Measurements from ENCODE around the gene UGT1A9.
"Not testable (repeated sequence)": the region's sequence is repeated elsewhere in the genome, so short reads cannot be mapped to it uniquely, and the experiment has no call there.

The UGT1A9 gene

DNA sequence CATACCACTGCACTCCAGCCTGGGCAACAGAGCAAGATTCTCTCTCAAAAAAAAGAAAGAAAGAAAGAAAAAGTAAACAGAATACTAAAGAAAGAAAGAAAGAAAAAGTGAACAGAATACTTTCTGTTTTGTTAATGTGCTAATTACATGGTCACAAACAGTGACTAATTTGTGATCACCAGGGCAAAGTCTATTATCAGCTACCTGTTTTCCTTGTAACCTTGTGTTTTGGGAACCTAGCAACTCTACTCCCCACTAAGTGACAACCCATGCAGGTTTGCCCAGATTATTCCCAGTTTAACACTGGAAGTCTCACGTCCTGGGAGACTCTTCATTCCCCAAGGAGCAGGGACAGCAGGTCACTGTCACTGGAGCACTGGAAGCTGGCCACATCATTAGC, 16.7 kb upstream of the UGT1A9 start:
- H3K9me3 ChIP-seq (ENCODE audit: insufficient read depth, low read length): no peaks in the 10 kb centered on the region
- H3K4me2 ChIP-seq (ENCODE audit: low read depth, low read length, poor library complexity, severe bottlenecking): no peak overlapping the region
- H3K9me2 ChIP-seq (replicated peaks; ENCODE audit: insufficient read depth, low read length): no peaks in the 10 kb centered on the region
- H3K36me3 ChIP-seq (ENCODE audit: low read length): no peaks in the 10 kb centered on the region
- H4K20me1 ChIP-seq (ENCODE audit: low read depth, low read length): no peaks in the 10 kb centered on the region
- no peak overlapping the region for H2AFZ ChIP-seq (ENCODE audit: low read depth, low read length, severe bottlenecking)
- no peak overlapping the region for H3K27ac ChIP-seq (ENCODE audit: low read depth, low read length)
- TF ChIP-seq EZH2phosphoT487 (conservative IDR thresholded peaks at IDR 0.05; ENCODE audit: low read length): no peak
- TF ChIP-seq, protein P1, sequence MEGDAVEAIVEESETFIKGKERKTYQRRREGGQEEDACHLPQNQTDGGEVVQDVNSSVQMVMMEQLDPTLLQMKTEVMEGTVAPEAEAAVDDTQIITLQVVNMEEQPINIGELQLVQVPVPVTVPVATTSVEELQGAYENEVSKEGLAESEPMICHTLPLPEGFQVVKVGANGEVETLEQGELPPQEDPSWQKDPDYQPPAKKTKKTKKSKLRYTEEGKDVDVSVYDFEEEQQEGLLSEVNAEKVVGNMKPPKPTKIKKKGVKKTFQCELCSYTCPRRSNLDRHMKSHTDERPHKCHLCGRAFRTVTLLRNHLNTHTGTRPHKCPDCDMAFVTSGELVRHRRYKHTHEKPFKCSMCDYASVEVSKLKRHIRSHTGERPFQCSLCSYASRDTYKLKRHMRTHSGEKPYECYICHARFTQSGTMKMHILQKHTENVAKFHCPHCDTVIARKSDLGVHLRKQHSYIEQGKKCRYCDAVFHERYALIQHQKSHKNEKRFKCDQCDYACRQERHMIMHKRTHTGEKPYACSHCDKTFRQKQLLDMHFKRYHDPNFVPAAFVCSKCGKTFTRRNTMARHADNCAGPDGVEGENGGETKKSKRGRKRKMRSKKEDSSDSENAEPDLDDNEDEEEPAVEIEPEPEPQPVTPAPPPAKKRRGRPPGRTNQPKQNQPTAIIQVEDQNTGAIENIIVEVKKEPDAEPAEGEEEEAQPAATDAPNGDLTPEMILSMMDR (IDR thresholded peaks at IDR 0.05; ENCODE audit: insufficient read depth, low read length, poor library complexity, severe bottlenecking): no peak
- H3K27me3 ChIP-seq (ENCODE audit: low read length): no peaks in the 10 kb centered on the region
- no peak overlapping the region for H3K4me3 ChIP-seq (ENCODE audit: insufficient read depth, low read length, poor library complexity, severe bottlenecking)
- H3F3A ChIP-seq (ENCODE audit: insufficient read depth): no peaks in the 10 kb centered on the region
- no peak overlapping the region for H3K9ac ChIP-seq (ENCODE audit: low read length)
- no peaks in the 10 kb centered on the region for H3K79me2 ChIP-seq (ENCODE audit: insufficient read depth, low read length)

DNA sequence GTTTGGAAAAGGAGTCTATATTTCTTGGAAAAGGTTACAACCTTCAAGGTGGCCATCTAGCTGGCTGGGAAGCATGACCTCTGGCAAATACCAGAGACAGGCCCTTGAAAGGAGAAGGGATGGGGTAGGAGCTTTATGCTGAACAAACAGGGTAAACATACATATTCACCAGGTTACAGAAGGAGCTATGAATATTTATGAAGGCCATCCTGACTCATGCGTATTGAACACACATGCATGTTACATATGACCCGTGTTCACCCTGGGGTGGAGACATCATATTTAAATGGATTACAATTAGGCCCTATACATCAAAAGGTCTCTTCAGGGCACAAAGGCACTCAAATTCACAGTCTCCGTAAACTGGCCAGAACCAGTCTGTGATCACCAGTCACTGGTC, 15.8 kb upstream of the UGT1A9 start:
- H3K9me2 ChIP-seq (replicated peaks; ENCODE audit: insufficient read depth, low read length); H3K4me2 ChIP-seq (ENCODE audit: low read depth, low read length, poor library complexity, severe bottlenecking); H3K36me3 ChIP-seq (ENCODE audit: low read length); H3K9me3 ChIP-seq (ENCODE audit: insufficient read depth, low read length); H3K4me3 ChIP-seq (ENCODE audit: insufficient read depth, low read length, poor library complexity, severe bottlenecking); H3K79me2 ChIP-seq (ENCODE audit: insufficient read depth, low read length); H3K27me3 ChIP-seq (ENCODE audit: low read length); H2AFZ ChIP-seq (ENCODE audit: low read depth, low read length, severe bottlenecking); H3K9ac ChIP-seq (ENCODE audit: low read length); H3K27ac ChIP-seq (ENCODE audit: low read depth, low read length); H3F3A ChIP-seq (ENCODE audit: insufficient read depth); H4K20me1 ChIP-seq (ENCODE audit: low read depth, low read length): not testable (repeated sequence)

GRCh38 chr2:233656443-233656842, 15.3 kb upstream of the UGT1A9 start:
- H4K20me1 ChIP-seq (ENCODE audit: low read depth, low read length): no peaks in the 10 kb centered on the region
- no peak for TF ChIP-seq EZH2phosphoT487 (conservative IDR thresholded peaks at IDR 0.05; ENCODE audit: low read length)
- TF ChIP-seq, protein P1 (IDR thresholded peaks at IDR 0.05; ENCODE audit: insufficient read depth, low read length, poor library complexity, severe bottlenecking): no peak
- H3K9me2 ChIP-seq (replicated peaks; ENCODE audit: insufficient read depth, low read length): no peaks in the 10 kb centered on the region
- no peak overlapping the region for H3K4me2 ChIP-seq (ENCODE audit: low read depth, low read length, poor library complexity, severe bottlenecking)
- no peaks in the 10 kb centered on the region for H3K79me2 ChIP-seq (ENCODE audit: insufficient read depth, low read length)
- H3F3A ChIP-seq (ENCODE audit: insufficient read depth): no peaks in the 10 kb centered on the region
- H3K27ac ChIP-seq (ENCODE audit: low read depth, low read length): no peak overlapping the region
- no peaks in the 10 kb centered on the region for H3K27me3 ChIP-seq (ENCODE audit: low read length)
- H3K9me3 ChIP-seq (ENCODE audit: insufficient read depth, low read length): no peaks in the 10 kb centered on the region
- no peak overlapping the region for H3K4me3 ChIP-seq (ENCODE audit: insufficient read depth, low read length, poor library complexity, severe bottlenecking)
- H2AFZ ChIP-seq (ENCODE audit: low read depth, low read length, severe bottlenecking): no peak overlapping the region
- no peak overlapping the region for H3K9ac ChIP-seq (ENCODE audit: low read length)
- no peaks in the 10 kb centered on the region for H3K36me3 ChIP-seq (ENCODE audit: low read length)

DNA sequence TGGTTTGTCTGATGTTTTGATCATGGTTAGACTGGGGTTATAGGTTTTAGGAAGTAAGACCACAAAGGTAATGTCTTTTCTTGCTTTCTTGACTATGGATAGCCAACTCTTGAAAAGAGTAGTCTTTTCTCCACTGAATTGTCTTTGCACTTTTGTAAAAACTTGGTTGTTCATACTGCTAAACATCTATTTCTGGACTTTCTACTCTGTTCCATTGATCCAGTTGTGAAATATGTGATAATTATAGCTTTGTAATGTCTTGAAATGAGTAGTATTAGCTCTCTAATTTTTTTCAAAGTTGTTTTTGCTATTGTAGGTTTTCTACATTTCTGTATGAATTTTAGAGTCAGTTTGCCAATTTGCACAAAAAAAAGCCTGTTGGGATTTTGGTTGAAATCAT, 13.1 kb upstream of the UGT1A9 start:
- Histone ChIP-seq H3K79me2 (ENCODE audit: insufficient read depth, low read length) (no peaks in the 10 kb centered on the region), H2AFZ (ENCODE audit: low read depth, low read length, severe bottlenecking) (no peak overlapping the region), H3K36me3 (ENCODE audit: low read length) (no peaks in the 10 kb centered on the region), H3K27ac (ENCODE audit: low read depth, low read length) (no peak overlapping the region), H3K27me3 (ENCODE audit: low read length) (no peaks in the 10 kb centered on the region), H3K4me3 (ENCODE audit: insufficient read depth, low read length, poor library complexity, severe bottlenecking) (no peak overlapping the region), H3F3A (ENCODE audit: insufficient read depth) (no peaks in the 10 kb centered on the region), H3K4me2 (ENCODE audit: low read depth, low read length, poor library complexity, severe bottlenecking) (no peak overlapping the region), H3K9ac (ENCODE audit: low read length) (no peak overlapping the region), H3K9me2 (replicated peaks; ENCODE audit: insufficient read depth, low read length) (no peaks in the 10 kb centered on the region), H3K9me3 (ENCODE audit: insufficient read depth, low read length) (no peaks in the 10 kb centered on the region), H4K20me1 (ENCODE audit: low read depth, low read length) (no peaks in the 10 kb centered on the region)
- TF ChIP-seq, protein P1 (IDR thresholded peaks at IDR 0.05; ENCODE audit: insufficient read depth, low read length, poor library complexity, severe bottlenecking): no peak
- TF ChIP-seq EZH2phosphoT487 (conservative IDR thresholded peaks at IDR 0.05; ENCODE audit: low read length): no peak

All from SU-DHL-6 (cell line).